HL-60/S4 treated with phorbol 12-myristate 13-acetate at 8.2 ng/mL for 4 days and 3 days (cell line): ENCODE measurements around the gene FARP1.

Source experiments
- in situ Hi-C: fragments of 300-500 bp; cut with MboI; formaldehyde crosslinking; loops from 2 replicates; pipeline ENCODE4 v1.15.0; 2022; ENCODE audit warnings: low sequenced_read_pairs

FARP1 gene

DNA sequence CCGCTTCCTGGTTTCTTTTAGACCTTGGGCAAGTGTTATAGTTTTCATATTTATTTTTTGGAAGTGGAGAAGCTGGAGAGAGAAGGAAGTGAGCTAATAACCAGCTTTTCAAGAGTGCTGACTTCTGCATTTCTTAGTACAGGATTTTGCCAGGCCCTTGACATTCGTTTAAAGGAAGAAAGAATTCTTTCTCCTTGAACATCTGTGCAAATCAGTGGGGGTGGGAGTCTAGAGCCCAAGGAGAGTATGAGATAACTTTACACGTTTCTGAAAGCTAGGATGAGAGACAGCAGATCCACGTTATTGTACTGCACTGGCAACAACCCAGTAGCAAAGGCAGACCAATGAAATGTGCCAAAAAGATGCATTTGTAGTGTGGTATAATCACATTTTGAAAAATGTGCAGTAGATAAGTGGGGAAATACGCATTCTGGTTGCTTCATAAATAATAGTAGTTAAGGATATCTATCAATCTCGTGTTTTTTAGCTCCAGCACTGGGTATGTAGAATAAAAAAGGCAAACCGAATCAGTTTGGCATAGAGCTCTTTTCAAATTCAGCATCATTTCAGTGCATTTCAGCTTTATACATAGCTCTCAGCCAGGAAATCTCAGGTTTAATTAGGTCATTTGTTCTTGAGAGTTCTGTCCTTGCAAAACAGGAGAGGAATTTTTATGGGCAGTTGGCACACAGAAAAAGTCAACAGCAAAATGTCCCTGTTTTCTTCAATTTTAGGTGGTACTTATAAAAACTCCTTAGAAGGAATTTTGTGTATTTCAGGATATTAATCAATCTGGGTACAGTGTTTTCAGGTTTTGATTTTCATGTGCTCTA lies 29.9 kb downstream of the FARP1 start:
- in situ Hi-C loops = no loop called here

DNA sequence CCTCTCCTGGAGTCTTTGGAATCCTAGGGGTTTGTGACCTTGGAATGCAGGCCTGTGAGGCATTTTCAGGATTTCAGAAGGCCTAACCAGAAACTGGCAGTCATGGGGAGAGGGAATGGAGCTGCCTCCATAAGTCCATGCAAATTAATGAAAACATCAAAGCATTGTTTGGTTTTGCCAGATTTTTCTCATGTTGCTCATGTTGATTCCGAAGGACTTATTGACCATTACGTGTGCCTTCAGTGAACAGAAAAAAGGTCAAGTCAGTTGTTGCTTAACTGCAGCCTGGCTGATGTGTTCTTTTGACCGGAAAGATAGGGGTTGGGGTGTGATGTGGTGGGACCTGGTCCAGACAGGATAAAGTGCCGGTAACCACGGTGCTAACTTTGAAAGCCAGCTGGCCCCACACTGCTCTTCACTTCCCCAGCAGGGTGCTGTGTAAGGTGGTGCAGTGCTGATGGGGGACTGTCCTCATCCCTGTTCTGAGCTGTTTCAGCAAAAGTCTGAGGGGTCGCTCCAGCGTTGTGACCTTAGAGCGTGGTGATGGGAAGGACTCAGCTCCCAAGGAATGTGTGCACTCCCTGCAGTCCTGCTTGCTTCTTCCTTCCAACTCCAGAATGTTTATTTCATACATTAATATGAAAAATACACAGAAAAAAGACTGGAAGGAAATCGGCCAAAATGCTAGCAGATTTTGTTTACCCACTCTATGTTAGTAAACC lies 30.7 kb downstream of the FARP1 start:
- in situ Hi-C loops = no loop called here

DNA sequence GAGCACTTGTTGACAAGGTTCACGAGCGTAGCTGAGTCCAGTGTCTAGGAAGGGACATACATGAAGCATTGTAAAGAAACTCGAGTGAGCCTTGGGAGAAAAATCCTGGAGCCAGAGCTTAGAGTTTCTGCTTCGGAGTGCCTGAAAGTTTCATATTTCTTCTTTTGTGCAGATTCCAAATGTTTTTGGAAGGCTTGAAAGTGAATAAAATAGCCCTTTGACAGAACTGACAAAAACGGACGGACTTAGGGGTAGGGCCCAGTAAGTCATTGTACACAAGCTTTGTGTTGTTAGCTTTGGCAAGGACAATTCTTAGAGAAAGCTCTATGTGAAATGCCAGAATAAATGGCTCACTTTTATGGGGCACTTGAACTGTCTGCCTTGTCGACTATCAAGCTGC lies 31.4 kb downstream of the FARP1 start:
- in situ Hi-C loops = no loop called here

DNA sequence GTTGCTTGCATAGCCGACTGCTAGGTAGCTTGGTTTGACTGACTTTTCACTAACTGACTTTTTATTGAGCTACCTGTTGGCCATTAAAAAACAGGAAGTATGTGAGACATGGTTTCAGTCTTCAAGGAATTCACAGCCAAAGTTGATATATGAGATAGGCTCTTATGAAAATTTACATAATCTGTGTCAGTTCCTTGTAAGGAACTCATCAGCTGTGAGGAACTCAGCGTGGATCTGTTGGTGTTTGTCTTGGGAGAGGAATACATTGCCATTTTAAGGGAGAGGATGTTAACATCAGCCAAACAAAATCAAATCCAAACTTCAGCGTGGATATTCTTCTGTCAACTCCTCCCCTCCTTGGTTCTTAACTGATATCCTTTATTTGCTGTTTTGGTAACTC lies 32.1 kb downstream of the FARP1 start:
- in situ Hi-C loops = no loop called here

DNA sequence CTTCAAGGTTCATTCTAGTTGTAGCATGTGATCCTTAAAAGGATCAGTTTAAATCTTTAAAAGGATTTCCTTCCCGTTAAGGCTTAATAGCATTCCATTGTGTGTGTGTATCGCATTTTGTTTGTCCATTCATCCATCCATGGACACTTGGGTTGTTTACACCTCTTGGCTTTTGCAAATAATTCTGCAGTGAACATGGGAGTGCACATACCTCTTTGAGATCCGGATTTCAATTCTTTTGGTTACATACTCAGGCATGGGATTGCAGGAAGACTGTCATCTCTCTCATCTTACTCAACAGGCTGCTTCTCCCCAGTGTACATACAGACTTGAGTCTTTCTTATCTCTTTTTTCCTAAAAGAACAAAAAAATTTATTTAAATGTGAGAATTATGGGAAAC lies 32.9 kb downstream of the FARP1 start:
- in situ Hi-C loops = no loop called here

DNA sequence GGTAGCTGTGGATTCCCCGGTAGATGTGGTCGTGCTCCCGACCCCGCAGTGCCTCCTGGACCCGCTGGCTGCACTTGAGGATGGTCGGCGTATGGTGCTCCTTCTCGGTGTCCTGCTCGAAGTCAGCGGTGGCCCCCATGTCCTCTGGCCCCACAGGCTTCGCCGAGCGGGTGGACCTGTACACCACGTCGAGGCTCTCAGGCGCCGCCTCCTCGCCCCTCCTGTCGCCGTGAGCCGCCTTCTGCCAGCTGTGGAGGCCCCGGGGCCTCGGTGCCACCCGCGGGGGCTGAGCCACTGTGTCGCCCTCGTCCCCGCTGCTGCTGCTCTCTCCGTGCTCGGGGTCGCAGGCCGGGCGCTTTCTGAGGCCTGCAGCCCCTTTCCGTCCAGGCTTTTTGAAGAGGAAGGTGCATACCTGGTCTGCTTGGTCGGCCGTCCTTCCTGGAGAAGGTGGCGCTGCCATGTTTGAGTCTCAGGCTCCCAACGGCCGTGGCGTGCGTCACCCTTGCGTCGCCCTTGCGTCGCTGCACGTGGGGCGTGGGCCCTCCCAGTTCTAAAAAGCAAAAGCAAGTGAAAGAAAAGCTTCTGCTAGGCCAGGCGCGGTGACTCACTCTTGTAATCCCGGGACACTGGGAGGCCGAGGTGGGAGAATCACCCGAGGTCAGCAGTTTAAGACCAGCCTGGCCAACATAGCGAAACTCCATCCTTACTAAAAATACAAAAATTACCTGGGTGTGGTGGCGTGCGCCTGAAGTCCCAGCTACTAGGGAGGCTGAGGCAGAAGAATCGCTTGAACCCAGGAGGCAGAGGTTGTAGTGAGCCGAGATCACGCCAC lies 34.1 kb downstream of the FARP1 start, which contains the start of gene RNF113B:
RNF113B (minus strand) TSS at position 493 of the 832 bp plus-strand sequence; CDS start at position 460, 33 bp downstream.
- in situ Hi-C loops = no loop called here

DNA sequence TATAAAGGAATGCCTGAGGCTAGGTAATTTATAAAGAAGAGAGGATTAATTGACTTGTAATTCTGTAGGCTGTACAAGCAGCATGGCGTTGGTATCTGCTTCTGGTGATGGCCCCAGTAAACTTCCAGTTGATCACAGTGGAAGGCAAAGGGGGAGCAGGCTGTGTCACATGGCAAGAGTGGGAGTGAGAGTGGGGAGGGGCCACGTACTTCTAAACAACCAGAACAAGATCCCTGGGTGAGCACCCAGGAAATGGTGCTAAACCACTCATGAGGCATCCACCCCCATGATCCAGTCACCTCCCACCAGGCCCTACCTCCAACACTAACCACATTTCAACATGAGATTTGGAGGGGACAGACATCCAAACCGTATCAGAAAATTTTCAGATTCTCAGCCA lies 37.2 kb downstream of the FARP1 start:
- in situ Hi-C loops = no loop called here

DNA sequence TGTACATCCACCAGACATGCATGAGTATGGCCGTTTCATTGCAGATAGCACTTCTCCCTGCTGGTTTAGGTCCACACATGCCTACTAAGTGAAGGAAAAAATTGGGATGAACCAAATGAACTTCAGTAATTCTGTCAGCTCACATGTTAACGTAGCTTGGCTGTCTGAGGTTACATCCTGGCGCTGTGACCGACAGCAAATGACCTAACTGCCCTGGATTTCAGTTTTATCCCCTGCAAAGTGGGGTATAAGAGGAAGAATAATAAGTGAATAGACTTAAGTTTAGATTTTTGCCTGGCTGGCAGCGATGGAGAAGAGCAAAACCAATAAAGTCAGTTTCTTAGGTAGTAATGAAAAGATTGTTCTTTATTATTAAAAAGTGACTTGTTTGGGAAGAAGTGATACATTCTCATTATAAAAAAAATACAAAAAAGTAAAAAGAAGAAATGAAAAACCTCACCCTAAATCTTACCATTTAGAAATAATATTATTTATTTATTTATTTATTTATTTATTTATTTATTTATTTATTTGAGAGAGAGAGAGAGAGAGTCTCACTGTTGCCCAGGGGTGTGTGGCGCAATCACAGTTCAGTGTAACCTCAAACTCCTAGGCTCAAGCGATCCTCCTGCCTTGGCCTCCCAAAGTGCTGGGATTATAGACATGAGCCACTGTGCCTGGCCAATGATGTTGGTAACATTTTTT lies 38.4 kb downstream of the FARP1 start:
- in situ Hi-C loops = no loop called here

DNA sequence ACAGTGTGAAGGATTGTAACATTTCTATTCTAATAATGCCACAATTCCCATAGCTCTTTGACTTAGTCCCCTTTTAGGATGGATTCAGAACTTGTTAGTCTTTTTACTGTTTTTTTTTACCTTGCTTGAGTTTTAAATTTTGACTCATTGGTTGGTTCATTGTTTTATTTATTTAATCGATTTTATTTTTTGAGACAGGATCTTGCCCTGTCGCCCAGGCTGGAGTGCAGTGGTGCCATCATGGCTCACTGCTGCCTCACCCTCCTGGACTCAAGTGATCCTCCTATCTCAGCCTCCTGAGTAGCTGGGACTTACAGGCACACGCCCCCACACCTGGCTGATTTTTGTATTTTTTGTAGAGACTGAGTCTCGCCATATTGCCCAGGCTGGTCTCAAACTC lies 39.3 kb downstream of the FARP1 start:
- in situ Hi-C loops = no loop called here

DNA sequence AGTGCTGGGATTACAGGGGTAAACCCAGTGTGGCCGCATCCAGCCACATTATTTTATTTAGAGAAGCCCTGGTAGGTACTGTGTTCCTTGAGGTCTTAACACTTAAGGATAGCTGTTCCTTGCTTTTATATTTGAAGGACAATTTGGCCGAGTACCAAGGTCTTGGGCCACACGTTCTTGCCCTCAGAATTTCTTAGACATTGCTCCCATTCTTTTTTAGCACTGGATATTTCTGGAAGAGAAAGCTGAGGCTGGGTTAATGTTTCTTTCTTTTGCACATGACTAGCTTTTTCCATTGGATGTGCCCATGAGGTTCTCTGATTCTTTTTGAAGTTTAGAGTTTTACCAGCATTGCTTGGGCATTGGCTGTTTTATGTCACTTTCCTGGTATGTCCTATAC lies 39.7 kb downstream of the FARP1 start:
- in situ Hi-C loops = no loop called here

DNA sequence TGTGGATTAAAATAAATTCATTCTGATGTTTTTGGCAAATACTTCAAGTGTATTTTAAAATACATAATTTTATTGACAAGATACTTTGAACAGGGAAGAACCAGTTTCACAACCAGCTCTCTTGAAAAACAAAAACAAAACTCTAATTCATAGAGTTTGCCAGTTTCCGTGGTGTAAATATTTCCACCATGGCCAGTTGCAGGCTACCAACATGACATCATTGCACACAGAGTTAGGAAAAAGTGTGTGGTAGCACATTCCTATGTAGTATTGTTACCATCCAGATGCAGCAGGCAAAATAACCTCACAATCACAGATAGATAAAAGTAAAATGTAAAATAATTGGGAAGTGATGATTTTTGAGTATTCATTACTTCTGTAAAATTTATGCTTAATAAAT lies 41.9 kb downstream of the FARP1 start:
- in situ Hi-C loops = no loop called here

DNA sequence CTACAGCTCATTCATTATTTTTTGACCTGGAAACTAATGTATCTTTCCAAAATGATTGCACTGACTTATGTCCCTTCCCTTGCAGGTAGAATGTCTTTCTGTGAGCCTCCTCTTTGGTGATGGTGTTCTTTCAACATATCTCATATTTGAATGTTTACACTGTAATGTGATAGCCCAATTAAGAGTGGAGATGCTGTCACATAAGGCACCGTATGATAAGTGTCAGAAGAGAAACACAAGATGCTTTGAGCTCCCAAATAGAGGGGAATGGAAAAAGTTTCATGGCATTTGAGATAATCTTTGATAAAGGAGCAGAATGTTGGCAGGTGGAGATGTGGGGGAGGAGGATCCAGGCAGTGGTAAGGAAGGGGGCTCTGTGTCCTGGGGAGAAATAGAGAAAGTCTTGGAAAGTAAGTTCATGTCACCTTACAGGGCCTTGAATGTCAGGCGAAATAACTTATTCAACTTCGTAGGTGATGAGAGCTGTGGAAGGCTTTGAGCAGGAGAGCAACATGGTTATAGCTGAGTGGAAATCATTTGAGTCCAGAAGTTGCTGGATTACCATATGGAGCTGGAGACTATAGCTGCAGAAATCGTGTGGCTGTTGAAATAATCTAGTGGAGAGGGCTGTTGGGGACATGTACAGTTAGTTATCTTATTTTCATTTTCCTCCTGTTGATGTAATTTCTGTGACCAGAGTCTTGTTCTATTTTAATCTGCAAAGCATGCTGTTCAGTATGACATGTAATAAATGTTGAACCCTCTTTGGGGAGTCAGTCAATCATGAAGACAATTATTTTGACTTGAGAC lies 44.5 kb downstream of the FARP1 start:
- in situ Hi-C loops = no loop called here

DNA sequence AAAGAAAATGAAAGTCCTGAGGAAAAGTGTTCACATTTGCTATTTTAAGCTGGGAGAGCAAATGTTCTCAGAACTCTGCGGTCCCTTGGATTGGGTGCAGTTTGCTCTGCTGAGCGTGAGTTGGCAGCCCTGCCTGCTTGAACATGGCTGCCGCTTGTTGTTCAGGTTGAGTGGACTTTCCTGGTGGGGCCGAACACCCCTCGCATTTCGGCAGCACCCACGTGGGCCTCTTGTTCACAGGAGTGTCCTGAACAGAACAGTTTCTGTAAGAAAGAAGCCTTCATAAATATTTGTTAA lies 45.0 kb downstream of the FARP1 start:
- in situ Hi-C loops = no loop called here

DNA sequence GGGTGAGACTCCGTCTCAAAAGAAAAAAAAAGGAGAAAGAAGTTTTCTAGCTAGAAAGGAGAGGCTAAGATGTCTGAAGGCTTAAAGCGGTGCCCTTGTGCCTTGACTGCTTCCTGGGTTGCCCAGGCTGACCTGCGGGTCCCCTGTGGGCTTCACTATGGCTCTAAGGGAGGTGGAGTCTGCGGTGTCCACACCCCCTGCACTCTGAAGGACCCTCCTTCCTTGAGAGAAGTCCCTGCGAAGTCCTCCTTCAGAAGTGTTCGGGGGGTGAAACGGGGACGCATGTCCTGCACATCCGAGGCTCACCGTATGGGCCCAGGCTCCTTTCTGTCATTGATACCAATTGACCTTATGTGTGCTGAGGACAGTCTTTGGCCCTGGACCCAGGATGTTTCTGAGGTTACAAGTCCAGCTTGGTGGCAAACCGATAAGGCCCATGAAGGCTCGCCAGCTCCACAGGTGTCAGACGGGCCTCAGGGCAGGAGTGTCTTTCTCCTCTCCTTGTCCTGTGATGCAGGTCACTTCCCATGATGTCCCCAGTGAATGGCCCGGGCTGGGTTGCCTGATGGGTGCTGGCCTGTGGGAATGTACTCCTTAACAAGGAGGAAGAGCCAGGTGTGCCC lies 45.8 kb downstream of the FARP1 start:
- in situ Hi-C loops = no loop called here

DNA sequence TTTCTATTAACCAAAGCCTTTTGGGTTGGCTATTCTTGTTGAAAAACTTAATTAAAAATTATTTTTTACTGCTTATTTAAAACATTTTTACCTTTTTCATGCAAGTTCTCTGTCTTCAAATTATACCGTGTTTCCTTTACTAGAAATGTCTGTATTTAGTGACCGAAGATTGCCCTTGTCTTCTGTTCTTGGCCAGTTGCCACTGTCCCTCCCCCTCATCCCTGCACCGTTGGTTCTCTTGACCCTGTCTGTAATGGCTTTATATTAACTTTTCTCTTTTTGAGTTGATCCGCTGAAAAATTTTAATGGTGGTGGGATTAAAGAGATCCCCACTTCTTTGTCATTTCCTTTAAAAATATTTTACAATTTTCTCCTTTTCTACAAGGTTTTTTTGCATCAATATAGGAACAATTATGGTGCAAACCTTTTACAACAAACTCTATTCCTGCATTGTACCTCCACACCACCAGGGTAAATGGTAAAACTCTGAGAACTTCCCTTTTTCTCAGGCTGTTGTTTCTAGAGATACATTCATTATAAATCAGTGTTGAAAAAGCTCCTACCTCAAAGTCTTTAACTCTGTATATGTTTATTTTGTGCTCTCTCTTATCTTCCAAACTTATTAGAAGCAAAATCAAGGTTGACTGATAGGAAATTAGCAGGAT lies 47.1 kb downstream of the FARP1 start:
- in situ Hi-C loops = no loop called here

DNA sequence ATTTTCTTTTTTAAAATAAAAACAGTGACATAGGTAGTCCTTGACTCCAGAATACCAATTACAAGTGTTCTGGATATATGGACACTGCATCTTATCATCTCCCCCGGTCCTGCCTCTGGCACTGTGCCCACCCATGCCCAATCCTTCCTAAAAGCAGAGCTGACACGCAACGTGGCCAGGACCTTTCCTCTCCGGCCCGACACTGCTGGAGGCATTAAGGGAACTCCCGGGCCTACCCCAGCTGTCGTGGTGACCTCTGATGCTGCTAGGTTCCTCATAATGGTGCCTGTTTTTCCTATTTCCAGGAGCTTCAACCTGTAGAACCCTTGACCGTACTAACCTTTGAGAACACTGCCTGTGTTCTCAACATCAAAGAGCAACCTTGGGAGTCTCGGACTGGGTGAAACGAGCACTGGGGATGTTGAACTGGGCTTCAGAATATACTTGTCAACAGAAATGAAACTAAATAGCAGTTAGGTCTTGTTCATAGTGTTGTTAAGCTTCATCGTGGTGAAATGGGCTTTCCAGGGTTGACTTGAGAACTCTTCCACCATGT lies 48.1 kb downstream of the FARP1 start:
- in situ Hi-C loops = no loop called here

DNA sequence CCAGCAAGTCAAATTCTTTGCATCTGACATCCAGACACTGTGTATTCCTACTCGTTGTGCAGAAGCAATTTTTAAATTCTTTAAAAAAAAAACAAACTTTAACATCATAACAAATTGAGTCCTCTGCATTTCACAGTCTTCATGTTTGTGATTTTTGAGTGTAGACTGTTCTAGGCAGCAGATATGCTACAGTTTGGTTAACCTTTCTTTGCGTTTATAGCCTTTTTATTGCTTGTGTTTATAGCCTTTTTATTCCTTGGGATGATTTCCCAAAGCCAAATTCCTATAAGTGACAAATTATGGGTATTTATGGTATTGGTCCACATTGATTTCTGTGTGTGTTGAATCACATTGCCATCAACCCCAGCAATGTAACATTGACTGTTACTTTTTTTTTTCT lies 49.1 kb downstream of the FARP1 start:
- in situ Hi-C loops = no loop called here

DNA sequence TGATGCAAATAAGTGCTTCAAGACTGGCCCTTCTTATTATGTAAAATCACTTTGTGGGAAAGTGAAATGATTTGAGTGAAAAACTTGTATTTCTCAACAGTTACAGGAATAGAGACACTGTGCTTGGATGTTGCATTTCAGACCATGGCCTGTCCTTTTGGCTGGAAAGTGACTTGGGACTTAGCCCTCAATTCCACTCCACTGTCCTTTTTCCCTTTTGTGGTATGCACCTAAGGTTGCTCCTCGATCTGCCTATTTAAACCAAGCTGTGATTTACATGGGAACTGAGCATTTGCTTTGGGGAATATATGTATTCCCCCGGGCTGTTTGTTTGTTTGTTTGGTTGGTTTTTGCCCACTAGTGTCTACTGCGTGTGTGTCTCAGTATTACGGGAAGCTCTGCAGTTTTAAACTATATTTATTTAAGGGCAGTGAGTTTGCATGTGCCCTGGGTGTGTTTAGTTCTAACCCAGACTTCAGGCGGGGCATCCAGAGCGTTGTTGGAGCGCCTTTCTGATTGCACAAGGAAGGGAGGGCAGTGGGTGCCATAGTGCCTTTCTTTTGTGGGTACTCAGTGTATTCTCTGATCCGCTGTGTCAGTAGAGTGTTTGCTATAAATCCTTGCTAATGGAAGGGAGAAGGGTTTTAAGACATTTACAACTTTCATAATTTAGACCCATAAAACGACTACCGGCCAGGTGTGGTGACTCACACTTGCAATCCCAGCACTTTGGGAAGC lies 52.3 kb downstream of the FARP1 start:
- in situ Hi-C loops = no loop called here
